Right lobe of liver (tissue), 4 donors: ENCODE results near the gene CPLX3.

ENCODE experiments used
- CTCF ChIP-seq, 4 donors: fragments of 200-600 bp in 3 of 4; fragments of 450-650 bp in 1 of 4; IDR thresholded peaks; one replicate each; pipeline versions ENCODE4 v1.5.1 to v1.8.0; 2016 to 2022; ENCODE audit warnings: antibody characterized with exemption in 4 of 4, mild to moderate bottlenecking in 2 of 4
- POLR2A ChIP-seq: fragments of 450-650 bp; IDR thresholded peaks from one replicate; pipeline ENCODE4 v1.6.1; 2017; ENCODE audit warnings: antibody characterized with exemption, mild to moderate bottlenecking
- donor health status: DM: no; HTN: no; CAD: no.
- donor health status: DM: no; HTN: no; CAD: no.
- donor health status: DM: no; HTN: yes; CAD: no.

GRCh38 chr15:74794248-74794969, 32.0 kb upstream of the CPLX3 start:
- no peak for TF ChIP-seq POLR2A
- TF ChIP-seq CTCF (IDR thresholded peaks at IDR 0.05), result no peak
